ENCODE measurements around the gene RAD17. TPM values are rescaled to one million over a fixed set of nuclear protein-coding genes. Genes with fewer than 3 reads are reported as not detected.

The RAD17 gene
- total and polyA plus RNA-seq, 2 of the 8 experiments (the other 6 are each of a cell fraction or from before 2014, with no cell fraction given) = 12.9 to 28.1 TPM

DNA sequence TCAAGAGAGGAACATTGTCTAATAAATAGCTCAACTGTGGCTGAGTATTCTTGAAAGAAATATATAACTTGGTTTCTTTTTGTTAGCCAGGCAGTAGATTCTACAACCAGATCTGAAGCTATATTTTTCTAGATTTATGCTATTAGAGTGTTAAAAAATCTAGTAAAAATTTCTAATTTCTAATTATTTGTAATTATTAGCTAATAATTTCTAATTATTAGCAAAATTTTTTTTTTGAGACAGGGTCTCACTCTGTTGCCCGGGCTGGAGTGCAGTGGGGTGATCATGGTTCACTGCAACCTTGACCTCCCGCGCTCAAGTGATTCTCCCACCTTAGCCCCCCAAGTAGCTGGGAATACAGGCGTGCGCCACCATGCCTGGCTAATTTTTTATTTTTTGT, 2.8 kb downstream of the RAD17 start:
- Histone ChIP-seq H3K27me3 (replicated peaks in 1 of 4; ENCODE audit: control insufficient read depth in 3 of 4, extremely low read depth in 1 of 4, insufficient read depth in 3 of 4, low read length in 3 of 4) (no peaks in the 10 kb centered on the region), H3K36me3 (ENCODE audit: control insufficient read depth in 2 of 4, insufficient read depth in 4 of 4, low read length in 3 of 4) (peaks cover 3 to 26% (median 5%) of the 10 kb centered on the region in 4 experiments), H3K23me2 (ENCODE audit: low read depth, low read length) (no peaks in the 10 kb centered on the region; the same call in 1 of the 2 replicates), H3K79me2 (ENCODE audit: control insufficient read depth in 1 of 2, insufficient read depth in 2 of 2, low read length in 2 of 2) (peaks cover 16 to 39% of the 10 kb centered on the region in 2 experiments), H3K56ac (replicated peaks; ENCODE audit: insufficient read length, low read depth, low read length) (no peak overlapping the region), H4K8ac (ENCODE audit: extremely low read depth, insufficient read depth, low read length) (no peak overlapping the region), H3K4me3 (ENCODE audit: extremely low read depth in 1 of 4, insufficient read depth in 2 of 4, low read depth in 3 of 4, low read length in 4 of 4) (no peak overlapping the region), H4K20me1 (replicated peaks in 1 of 2; ENCODE audit: control insufficient read depth in 1 of 2, insufficient read depth in 2 of 2, low read length in 2 of 2) (peaks cover 0 to 2% of the 10 kb centered on the region in 2 experiments), H3K23ac (ENCODE audit: insufficient read length) (no peak overlapping the region), H2AK5ac (ENCODE audit: low read depth, low read length) (no peak overlapping the region), H2BK15ac (ENCODE audit: low read length) (no peak overlapping the region), H2BK120ac (replicated peaks; ENCODE audit: low read depth, low read length) (no peak overlapping the region), H2BK5ac (ENCODE audit: low read depth, low read length) (no peak overlapping the region), H3K4ac (replicated peaks; ENCODE audit: insufficient read length, low read depth, low read length) (no peak overlapping the region), H3K79me1 (ENCODE audit: low read depth, low read length) (0 out of 2 replicates have a peak, but pooled peaks cover 2% of the 10 kb centered on the region), H2BK12ac (ENCODE audit: low read depth, low read length) (no peak overlapping the region), H4K5ac (ENCODE audit: insufficient read length, low read depth, low read length) (no peak overlapping the region), H3K9me3 (ENCODE audit: insufficient read depth in 2 of 2, low read depth in 1 of 2, low read length in 1 of 2) (no peaks in the 10 kb centered on the region), H3K14ac (ENCODE audit: insufficient read length) (no peak overlapping the region), H2BK20ac (ENCODE audit: low read length) (no peak overlapping the region), H4K91ac (replicated peaks; ENCODE audit: insufficient read length, low read length) (no peak overlapping the region), H2AFZ (ENCODE audit: low read length) (no peak overlapping the region), H3K27ac (ENCODE audit: low read depth, low read length) (no peak overlapping the region), H3K9ac (replicated peaks in 1 of 4; ENCODE audit: extremely low read depth in 1 of 4, low read depth in 3 of 4, low read length in 3 of 4) (no peak overlapping the region), H3K4me2 (ENCODE audit: insufficient read depth in 1 of 2, low read depth in 2 of 2, low read length in 2 of 2) (no peak overlapping the region), H3K4me1 (replicated peaks in 1 of 4; ENCODE audit: control insufficient read depth in 3 of 4, insufficient read depth in 4 of 4, low read length in 3 of 4) (peaks cover 0 to 5% (median 0%) of the 10 kb centered on the region in 4 experiments; a peak in 1 of 7 replicates), H3K18ac (ENCODE audit: extremely low read depth, low read length) (no peak overlapping the region)
- FAIRE-seq (no peak), DNase-seq (ENCODE audit: low read depth in 1 of 2, low spot score in 2 of 2) (no peak)
- WGBS, 2 experiments (ENCODE audit: extremely low coverage in 1 of 2, insufficient coverage in 1 of 2, insufficient read length in 1 of 2, insufficient replicate concordance in 2 of 2, low coverage in 1 of 2, low lambda C conversion rate in 2 of 2, missing lambda C conversion rate in 1 of 2) = 90% methylated on average over 5 of the region's 5 CpGs; no CpG with 5 or more reads in 1 of the 2 experiments
- no peak for TF ChIP-seq NRF1 (IDR thresholded peaks at IDR 0.05; ENCODE audit: low read depth, low read length)
- CTCF ChIA-PET (ENCODE audit: partially characterized antibody) = interaction anchor here (0.6 to 1.3 kb wide), 6 partner anchors 10 to 206 kb away, joined by 3 to 4 read pairs (median 3); partner anchors contain the start of gene CCNB1
- POLR2A ChIA-PET (ENCODE audit: partially characterized antibody) = interaction anchor here (0.9 to 1.2 kb wide), 3 partner anchors 9 to 26 kb away, joined by 4 to 6 read pairs (median 5); no protein-coding TSS in a partner anchor
